Measurements from ENCODE around the gene AKAP13.

- TF ChIP-seq POLR2A (IDR thresholded peaks at IDR 0.05; ENCODE audit: low read depth, low read length) (no peak), POLR2AphosphoS5 (IDR thresholded peaks at IDR 0.05; ENCODE audit: low read depth, low read length) (no peak), POU2F2 (IDR thresholded peaks at IDR 0.05; ENCODE audit: low read depth, low read length) (no peak), PAX5 (IDR thresholded peaks at IDR 0.05; ENCODE audit: insufficient read depth, low read length, severe bottlenecking) (no peak)
These were observed 189.9 kb downstream of the AKAP13 start for GRCh38 chr15:85570336-85570735.

All from GM12891 (cell line).